Measurements from ENCODE around the gene SMTNL2. TPM values are rescaled to one million over a fixed set of nuclear protein-coding genes. Genes with fewer than 3 reads are reported as not detected.
A peak's percentile ranks its signal among the peaks of the same experiment; 100 is the strongest.

The SMTNL2 gene
- total RNA-seq (2014; rRNA removed; shearing (Covaris generic)): 0.32 TPM in 1 of 2 replicates, not detected in the other
- 0.11 and 0.16 TPM in 2 replicates for polyA plus RNA-seq (2015; cell fraction: cytosol; rRNA removed)
- not detected in 2 replicates for polyA plus RNA-seq (2015; cell fraction: nucleus; rRNA removed)

GRCh38 chr17:4584101-4584916 is at the start of gene SMTNL2:
Gene SMTNL2 (plus strand): TSS chr17:4584529. CDS start chr17:4584606, 77 bp downstream.
- in situ Hi-C loops (cut with HindIII; ENCODE audit: low pct_unique_long_range_greater_than_20kb, low sequenced_read_pairs): no loop called here
- DNase-seq (ENCODE audit: low read depth, low spot score): peak; percentile 19

GRCh38 chr17:4534928-4535666 is 49.2 kb upstream of the SMTNL2 start:
- DNase-seq (ENCODE audit: low read depth, low spot score): no peak
- in situ Hi-C loops (cut with HindIII; ENCODE audit: low pct_unique_long_range_greater_than_20kb, low sequenced_read_pairs): no loop called here

GRCh38 chr17:4535667-4536258 is 48.6 kb upstream of the SMTNL2 start:
- in situ Hi-C loops (cut with HindIII; ENCODE audit: low pct_unique_long_range_greater_than_20kb, low sequenced_read_pairs): no loop called here

DNA sequence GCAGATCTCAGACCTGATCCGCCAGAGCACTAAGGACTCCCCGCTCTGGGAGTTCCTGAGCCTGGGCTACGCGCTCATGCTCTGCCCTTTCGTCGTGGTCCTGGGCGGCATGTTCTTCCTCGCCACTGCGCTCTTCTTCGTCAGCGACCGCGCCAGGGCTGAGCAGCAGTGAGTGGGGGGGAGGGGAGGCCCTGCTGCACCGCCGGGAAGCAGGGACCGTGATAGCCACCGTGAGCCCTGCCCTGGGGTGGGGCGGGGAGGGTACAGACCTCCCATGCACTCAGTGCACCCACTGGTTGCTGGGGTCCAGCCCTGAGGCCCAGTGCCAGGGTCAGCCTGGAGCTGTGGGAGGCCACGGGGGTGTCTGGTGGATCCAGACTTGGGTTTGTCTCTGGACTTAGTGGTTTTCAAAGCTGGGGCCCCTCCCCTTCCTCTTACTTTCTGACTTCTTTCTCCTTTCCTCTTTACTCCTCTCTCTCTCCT is 48.0 kb upstream of the SMTNL2 start:
- DNase-seq (ENCODE audit: low read depth, low spot score): no peak
- in situ Hi-C loops (cut with HindIII; ENCODE audit: low pct_unique_long_range_greater_than_20kb, low sequenced_read_pairs): no loop called here

More at GRCh38 chr17:4535667-4536258, 48.6 kb upstream of the SMTNL2 start:
- no peak for DNase-seq (ENCODE audit: low read depth, low spot score)

GRCh38 chr17:4536742-4537411 is 47.5 kb upstream of the SMTNL2 start:
- no peak for DNase-seq (ENCODE audit: low read depth, low spot score)
- in situ Hi-C loops (cut with HindIII; ENCODE audit: low pct_unique_long_range_greater_than_20kb, low sequenced_read_pairs): no loop called here

GRCh38 chr17:4537451-4538235 is 46.7 kb upstream of the SMTNL2 start:
- in situ Hi-C loops (cut with HindIII; ENCODE audit: low pct_unique_long_range_greater_than_20kb, low sequenced_read_pairs): no loop called here
- no peak for DNase-seq (ENCODE audit: low read depth, low spot score)

GRCh38 chr17:4538236-4539002 is 45.9 kb upstream of the SMTNL2 start:
- no peak for DNase-seq (ENCODE audit: low read depth, low spot score)
- in situ Hi-C loops (cut with HindIII; ENCODE audit: low pct_unique_long_range_greater_than_20kb, low sequenced_read_pairs): no loop called here

GRCh38 chr17:4539025-4539424 is 45.3 kb upstream of the SMTNL2 start:
- in situ Hi-C loops (cut with HindIII; ENCODE audit: low pct_unique_long_range_greater_than_20kb, low sequenced_read_pairs): no loop called here
- no peak for DNase-seq (ENCODE audit: low read depth, low spot score)

DNA sequence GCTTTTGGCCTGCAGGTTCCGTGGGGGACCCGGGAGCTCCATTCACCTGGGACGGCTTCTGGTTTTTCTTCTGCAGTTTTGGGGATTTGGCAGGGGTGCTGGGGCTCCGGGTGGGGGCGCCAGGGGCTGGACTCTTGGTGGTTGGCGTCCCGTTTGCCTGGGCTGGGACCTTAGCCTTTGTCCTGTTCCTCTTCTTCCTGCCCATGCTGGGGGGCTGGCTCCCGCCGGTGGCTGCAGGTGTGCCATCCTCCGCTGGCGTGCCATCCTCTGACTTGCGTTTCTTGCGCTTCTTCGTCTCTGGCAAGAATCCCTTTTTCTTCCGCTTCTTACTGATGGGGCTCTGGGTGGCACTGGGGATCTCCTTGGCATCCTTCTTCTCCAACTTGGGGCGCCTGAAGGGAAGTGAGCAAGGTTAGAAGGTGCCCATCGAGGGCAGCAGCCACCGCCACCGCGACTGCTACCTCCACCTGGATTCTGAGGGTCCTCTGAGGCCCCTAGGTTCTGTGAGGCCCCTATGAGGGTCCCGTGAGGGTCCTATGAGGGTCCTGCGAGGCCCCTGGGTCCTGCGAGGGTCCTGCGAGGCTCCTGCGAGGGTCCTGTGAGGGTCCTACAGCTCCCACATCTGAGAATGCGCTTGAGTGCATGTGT is 44.6 kb upstream of the SMTNL2 start:
- no peak for DNase-seq (ENCODE audit: low read depth, low spot score)
- in situ Hi-C loops (cut with HindIII; ENCODE audit: low pct_unique_long_range_greater_than_20kb, low sequenced_read_pairs): no loop called here

DNA sequence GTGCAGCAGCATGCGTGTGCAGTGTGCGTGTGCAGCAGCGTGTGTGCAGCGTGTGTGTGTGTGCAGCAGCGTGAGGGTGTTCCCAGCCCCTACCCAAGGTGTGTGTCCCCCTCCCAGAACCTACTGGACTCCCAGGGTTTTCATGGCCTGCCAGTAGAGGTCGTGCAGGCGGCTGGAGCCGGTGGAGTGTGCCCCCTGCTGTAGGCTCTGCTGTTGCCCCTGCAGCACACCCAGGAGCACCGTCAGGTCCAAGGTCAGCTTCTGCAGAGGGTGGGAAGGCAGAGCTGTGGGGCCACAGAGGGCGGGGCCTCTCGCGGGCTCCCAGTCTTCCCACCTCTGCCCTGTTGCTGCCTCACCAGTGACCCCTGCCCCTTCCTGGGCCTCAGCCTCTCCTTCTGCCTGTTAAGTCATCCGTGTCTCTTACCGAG is 44.1 kb upstream of the SMTNL2 start:
- DNase-seq (ENCODE audit: low read depth, low spot score): peak; percentile 49
- in situ Hi-C loops (cut with HindIII; ENCODE audit: low pct_unique_long_range_greater_than_20kb, low sequenced_read_pairs): no loop called here

GRCh38 chr17:4540687-4541327 is 43.5 kb upstream of the SMTNL2 start:
- in situ Hi-C loops (cut with HindIII; ENCODE audit: low pct_unique_long_range_greater_than_20kb, low sequenced_read_pairs): no loop called here

DNA sequence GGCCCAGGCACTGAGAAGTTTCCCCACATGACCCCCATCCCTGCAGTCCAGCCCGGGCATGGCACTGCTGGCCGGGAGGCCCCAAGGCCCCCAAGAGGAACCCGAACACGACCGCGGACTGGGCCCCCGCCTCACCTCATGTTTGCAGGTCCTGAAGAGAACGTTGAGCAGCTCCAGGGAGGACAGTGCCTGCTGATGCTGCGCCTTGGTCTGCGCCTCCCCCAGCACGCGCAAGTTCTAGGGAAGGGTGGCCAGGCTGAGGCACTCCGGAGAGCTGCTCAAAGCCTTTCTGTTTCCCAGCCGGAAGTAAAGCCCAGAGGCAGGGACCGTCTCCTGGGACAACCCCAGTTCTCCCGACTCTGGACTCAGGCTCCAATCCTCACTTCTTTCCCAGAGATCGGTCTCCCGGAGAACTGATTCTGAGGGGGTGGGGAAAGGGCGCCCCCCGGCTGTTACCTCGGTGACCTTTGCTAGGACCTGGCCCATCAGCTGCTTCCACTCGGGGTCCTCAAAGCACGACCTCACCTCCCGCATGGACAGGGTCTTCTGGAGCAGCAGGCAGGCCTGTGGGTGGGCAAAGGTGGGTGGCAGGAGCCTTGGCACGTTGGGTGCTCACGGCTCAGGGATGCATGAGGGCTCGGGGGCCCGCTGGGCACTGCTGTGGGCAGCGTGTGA is 42.9 kb upstream of the SMTNL2 start:
- no peak for DNase-seq (ENCODE audit: low read depth, low spot score)
- in situ Hi-C loops (cut with HindIII; ENCODE audit: low pct_unique_long_range_greater_than_20kb, low sequenced_read_pairs): no loop called here

More at GRCh38 chr17:4540687-4541327, 43.5 kb upstream of the SMTNL2 start:
- no peak for DNase-seq (ENCODE audit: low read depth, low spot score)

- in situ Hi-C loops (cut with HindIII; ENCODE audit: low pct_unique_long_range_greater_than_20kb, low sequenced_read_pairs): no loop called here
- DNase-seq (ENCODE audit: low read depth, low spot score): no peak
Observed at GRCh38 chr17:4542003-4542725, 42.2 kb upstream of the SMTNL2 start.

GRCh38 chr17:4542726-4543191 is 41.6 kb upstream of the SMTNL2 start:
- no peak for DNase-seq (ENCODE audit: low read depth, low spot score)
- in situ Hi-C loops (cut with HindIII; ENCODE audit: low pct_unique_long_range_greater_than_20kb, low sequenced_read_pairs): no loop called here

All from SK-MEL-5 (cell line).